ENCODE measurements around the gene SLC2A9.
A peak's percentile ranks its signal among the peaks of the same experiment; 100 is the strongest.

Gene SLC2A9

DNA sequence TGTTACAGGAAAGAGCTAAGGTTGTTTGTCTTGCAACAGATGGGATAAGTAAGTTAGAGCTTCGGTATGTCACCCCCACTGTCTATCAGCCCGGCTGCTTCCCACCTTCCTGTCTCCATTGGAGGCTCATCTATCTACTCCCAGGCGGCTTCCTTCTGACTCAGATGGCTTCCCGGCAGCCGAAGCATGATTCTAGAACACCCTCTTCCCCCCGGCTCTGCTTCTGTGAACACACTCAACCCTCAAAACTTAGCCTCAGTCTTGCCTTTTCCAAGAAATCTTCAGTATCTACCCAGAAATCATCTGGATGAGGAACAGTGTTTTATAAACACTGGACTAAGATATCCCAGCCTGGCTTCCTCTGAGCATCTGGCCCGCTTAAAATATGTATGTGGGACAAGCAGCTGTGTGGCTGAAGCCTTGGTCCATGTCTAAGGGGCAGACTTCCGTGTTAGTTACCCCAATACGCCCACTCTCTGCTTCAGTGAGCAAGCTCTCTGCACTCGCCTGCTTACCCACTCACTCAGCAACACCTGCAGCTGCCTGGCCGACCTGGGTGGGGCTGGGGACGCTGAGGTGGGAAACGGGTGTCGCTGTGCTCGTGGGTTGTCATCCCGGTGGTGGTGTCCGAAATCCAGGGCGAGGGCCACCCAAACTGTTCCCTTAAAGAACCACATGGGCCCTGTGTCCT lies 12.0 kb upstream of the SLC2A9 start:
- no peak overlapping the region for H2BK15ac ChIP-seq (replicated peaks; ENCODE audit: low read depth)
- no CpG with 5 or more reads among the region's 18 CpGs for WGBS (ENCODE audit: extremely low coverage, insufficient coverage, low lambda C conversion rate)
- H3K79me1 ChIP-seq (ENCODE audit: low read length): no peaks in the 10 kb centered on the region
- no peak overlapping the region for H3K4me3 ChIP-seq (ENCODE audit: low read length)
- no peaks in the 10 kb centered on the region for H3K27me3 ChIP-seq (ENCODE audit: insufficient read depth, low read length, poor library complexity)
- no peak overlapping the region for H2BK120ac ChIP-seq (ENCODE audit: low read depth, low read length)
- no peaks in the 10 kb centered on the region for H3K79me2 ChIP-seq (ENCODE audit: control insufficient read depth, insufficient read depth, low read length)
- no peak overlapping the region for H2BK5ac ChIP-seq (ENCODE audit: low read length)
- H3K36me3 ChIP-seq (ENCODE audit: control insufficient read depth, insufficient read depth, low read length): no peaks in the 10 kb centered on the region
- no peak overlapping the region for H3K18ac ChIP-seq (ENCODE audit: low read length)
- H4K5ac ChIP-seq (ENCODE audit: low read length): no peak overlapping the region
- H3K27ac ChIP-seq (ENCODE audit: low read depth, low read length): no peak overlapping the region
- no peak overlapping the region for H3K4ac ChIP-seq (ENCODE audit: low read depth, low read length)
- H3K4me1 ChIP-seq (ENCODE audit: control insufficient read depth, low read depth, low read length): no peaks in the 10 kb centered on the region
- no peak overlapping the region for H3K23ac ChIP-seq (ENCODE audit: low read length)
- H3K4me2 ChIP-seq (ENCODE audit: low read length): no peak overlapping the region
- H4K8ac ChIP-seq (ENCODE audit: low read depth, low read length): no peak overlapping the region
- no peak overlapping the region for H3K9ac ChIP-seq (ENCODE audit: low read length)
- peak overlapping the region; percentile 54 for H3K56ac ChIP-seq (ENCODE audit: low read length)
- DNase-seq: no peak
- H2AK5ac ChIP-seq (ENCODE audit: low read length): no peak overlapping the region

DNA sequence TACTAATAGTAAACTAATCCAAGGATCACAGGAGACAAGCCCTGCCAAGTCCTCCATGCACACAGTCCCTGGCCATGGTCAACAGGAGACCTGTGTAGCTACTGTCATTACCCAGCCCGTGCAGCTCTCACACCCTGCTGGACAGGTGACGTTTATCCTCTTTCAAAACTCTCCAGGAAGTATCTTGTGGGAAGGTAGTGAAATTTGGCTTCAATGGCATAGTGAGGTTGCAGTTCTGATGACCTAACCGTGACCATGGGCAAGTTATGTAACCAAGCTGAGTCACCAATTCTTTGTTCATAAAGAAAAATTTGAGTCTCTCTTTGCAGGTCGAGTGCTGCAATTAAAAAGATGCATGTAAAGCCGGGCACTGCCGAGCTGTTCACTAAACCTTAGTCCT lies 11.3 kb upstream of the SLC2A9 start:
- WGBS (ENCODE audit: extremely low coverage, insufficient coverage, low lambda C conversion rate): no CpG with 5 or more reads among the region's 6 CpGs
- Histone ChIP-seq H3K79me2 (ENCODE audit: control insufficient read depth, insufficient read depth, low read length) (no peaks in the 10 kb centered on the region), H3K4me3 (ENCODE audit: low read length) (no peak overlapping the region), H3K9ac (ENCODE audit: low read length) (no peak overlapping the region), H2AK5ac (ENCODE audit: low read length) (no peak overlapping the region), H2BK5ac (ENCODE audit: low read length) (no peak overlapping the region), H3K4me1 (ENCODE audit: control insufficient read depth, low read depth, low read length) (no peaks in the 10 kb centered on the region), H3K4me2 (ENCODE audit: low read length) (no peak overlapping the region), H3K79me1 (ENCODE audit: low read length) (no peaks in the 10 kb centered on the region), H4K8ac (ENCODE audit: low read depth, low read length) (no peak overlapping the region), H3K4ac (ENCODE audit: low read depth, low read length) (no peak overlapping the region), H3K23ac (ENCODE audit: low read length) (no peak overlapping the region), H3K18ac (ENCODE audit: low read length) (no peak overlapping the region), H3K27ac (ENCODE audit: low read depth, low read length) (no peak overlapping the region), H4K5ac (ENCODE audit: low read length) (no peak overlapping the region), H2BK120ac (ENCODE audit: low read depth, low read length) (no peak overlapping the region), H3K27me3 (ENCODE audit: insufficient read depth, low read length, poor library complexity) (no peaks in the 10 kb centered on the region), H2BK15ac (replicated peaks; ENCODE audit: low read depth) (no peak overlapping the region), H3K36me3 (ENCODE audit: control insufficient read depth, insufficient read depth, low read length) (no peaks in the 10 kb centered on the region), H3K56ac (ENCODE audit: low read length) (no peak overlapping the region)
- no peak for DNase-seq

DNA sequence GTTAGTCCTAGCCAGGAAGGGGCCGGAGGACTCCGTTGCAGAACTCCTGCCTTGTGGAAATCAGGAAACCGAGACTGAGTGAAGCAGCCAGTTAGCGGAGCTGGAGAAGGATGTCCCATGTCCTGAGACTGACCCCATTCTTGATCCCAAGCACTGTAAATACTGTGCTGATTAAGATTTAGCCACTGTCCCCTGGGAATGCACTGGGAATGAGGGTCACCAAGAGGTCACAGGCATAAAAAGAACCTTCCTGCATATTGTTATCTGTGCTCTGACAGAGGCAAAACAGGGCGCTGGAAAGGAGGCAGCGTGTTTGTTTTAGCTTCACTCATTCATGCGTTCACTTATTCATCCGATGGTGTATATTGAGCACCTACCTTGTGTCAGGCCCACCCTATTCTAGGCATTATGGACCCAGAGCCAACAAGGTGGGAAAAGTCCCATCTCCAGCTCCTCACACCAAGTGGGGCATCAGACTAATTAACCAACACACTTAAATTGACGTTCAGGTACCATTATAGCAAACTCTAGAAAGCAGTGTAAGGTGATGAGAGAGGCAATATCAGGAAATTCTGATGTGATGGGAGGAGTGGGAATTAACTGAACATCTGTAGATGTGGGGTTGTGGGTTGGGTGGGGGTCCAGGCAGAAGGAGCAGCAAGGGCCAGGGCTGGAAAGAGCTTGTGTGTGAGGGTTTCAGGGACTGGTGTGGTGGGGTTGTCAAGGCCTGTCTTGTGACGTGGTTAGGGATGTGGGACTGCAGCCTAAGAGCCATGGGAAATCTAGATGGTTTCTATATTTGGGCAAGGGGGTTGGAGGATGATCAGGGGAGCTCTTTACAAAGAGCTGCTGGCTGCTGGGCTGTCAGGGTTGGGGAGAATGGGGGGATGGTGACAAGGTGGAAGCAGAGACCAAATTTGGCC lies 10.6 kb upstream of the SLC2A9 start:
- DNase-seq: peak; percentile 55
- WGBS (ENCODE audit: extremely low coverage, insufficient coverage, low lambda C conversion rate): no CpG with 5 or more reads among the region's 10 CpGs
- Histone ChIP-seq H3K4me1 (ENCODE audit: control insufficient read depth, low read depth, low read length) (no peaks in the 10 kb centered on the region), H3K36me3 (ENCODE audit: control insufficient read depth, insufficient read depth, low read length) (no peaks in the 10 kb centered on the region), H3K4ac (ENCODE audit: low read depth, low read length) (no peak overlapping the region), H3K18ac (ENCODE audit: low read length) (no peak overlapping the region), H3K9ac (ENCODE audit: low read length) (no peak overlapping the region), H2BK15ac (replicated peaks; ENCODE audit: low read depth) (no peak overlapping the region), H3K4me3 (ENCODE audit: low read length) (no peak overlapping the region), H3K79me2 (ENCODE audit: control insufficient read depth, insufficient read depth, low read length) (no peaks in the 10 kb centered on the region), H3K56ac (ENCODE audit: low read length) (no peak overlapping the region), H3K4me2 (ENCODE audit: low read length) (no peak overlapping the region), H3K27me3 (ENCODE audit: insufficient read depth, low read length, poor library complexity) (no peaks in the 10 kb centered on the region), H2BK120ac (ENCODE audit: low read depth, low read length) (no peak overlapping the region), H2AK5ac (ENCODE audit: low read length) (no peak overlapping the region), H3K23ac (ENCODE audit: low read length) (no peak overlapping the region), H4K5ac (ENCODE audit: low read length) (no peak overlapping the region), H4K8ac (ENCODE audit: low read depth, low read length) (no peak overlapping the region), H3K79me1 (ENCODE audit: low read length) (no peaks in the 10 kb centered on the region), H3K27ac (ENCODE audit: low read depth, low read length) (no peak overlapping the region), H2BK5ac (ENCODE audit: low read length) (no peak overlapping the region)

DNA sequence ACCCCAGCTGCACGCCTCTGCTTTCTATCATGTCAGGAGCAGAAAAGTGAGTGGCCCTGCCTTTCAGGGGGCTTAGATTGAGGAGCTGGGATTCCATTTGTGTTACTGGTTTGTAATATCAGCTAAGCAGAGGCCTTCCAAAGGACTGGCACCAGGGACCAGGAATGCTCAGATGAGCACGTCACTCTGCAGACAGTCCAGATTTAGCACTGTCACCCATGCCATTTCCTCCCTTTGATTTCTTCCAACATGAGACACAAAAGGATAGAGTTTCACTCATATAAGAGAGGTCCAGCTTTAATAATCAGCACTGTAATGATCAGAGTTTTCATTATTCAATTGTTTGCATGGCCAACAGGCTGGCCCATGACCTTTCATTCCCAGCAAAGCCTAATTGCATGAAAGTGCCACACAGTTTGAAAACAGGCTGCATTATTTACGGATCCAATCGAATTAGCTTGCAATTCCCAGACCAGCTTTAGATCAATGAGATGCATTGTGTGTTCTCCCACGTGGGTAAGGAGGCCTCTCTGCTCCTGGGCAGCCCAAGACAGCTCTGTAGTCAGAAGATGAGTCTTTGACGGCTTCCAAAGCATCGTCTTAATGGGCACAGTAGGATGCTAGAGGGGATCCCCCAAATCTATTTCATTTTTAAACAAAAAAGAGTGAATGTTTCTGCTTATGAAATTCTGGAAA lies 9.8 kb upstream of the SLC2A9 start:
- Histone ChIP-seq H4K8ac (ENCODE audit: low read depth, low read length) (no peak overlapping the region), H3K79me2 (ENCODE audit: control insufficient read depth, insufficient read depth, low read length) (no peaks in the 10 kb centered on the region), H3K36me3 (ENCODE audit: control insufficient read depth, insufficient read depth, low read length) (no peaks in the 10 kb centered on the region), H3K4me3 (ENCODE audit: low read length) (no peak overlapping the region), H2BK120ac (ENCODE audit: low read depth, low read length) (no peak overlapping the region), H3K18ac (ENCODE audit: low read length) (no peak overlapping the region), H2BK5ac (ENCODE audit: low read length) (no peak overlapping the region), H2BK15ac (replicated peaks; ENCODE audit: low read depth) (no peak overlapping the region), H3K56ac (ENCODE audit: low read length) (no peak overlapping the region), H2AK5ac (ENCODE audit: low read length) (no peak overlapping the region), H3K9ac (ENCODE audit: low read length) (no peak overlapping the region), H3K27ac (ENCODE audit: low read depth, low read length) (no peak overlapping the region), H3K23ac (ENCODE audit: low read length) (no peak overlapping the region), H4K5ac (ENCODE audit: low read length) (no peak overlapping the region), H3K4me2 (ENCODE audit: low read length) (no peak overlapping the region), H3K4ac (ENCODE audit: low read depth, low read length) (no peak overlapping the region), H3K27me3 (ENCODE audit: insufficient read depth, low read length, poor library complexity) (no peaks in the 10 kb centered on the region), H3K4me1 (ENCODE audit: control insufficient read depth, low read depth, low read length) (no peaks in the 10 kb centered on the region), H3K79me1 (ENCODE audit: low read length) (no peaks in the 10 kb centered on the region)
- WGBS (ENCODE audit: extremely low coverage, insufficient coverage, low lambda C conversion rate): no CpG with 5 or more reads among the region's 7 CpGs
- no peak for DNase-seq

DNA sequence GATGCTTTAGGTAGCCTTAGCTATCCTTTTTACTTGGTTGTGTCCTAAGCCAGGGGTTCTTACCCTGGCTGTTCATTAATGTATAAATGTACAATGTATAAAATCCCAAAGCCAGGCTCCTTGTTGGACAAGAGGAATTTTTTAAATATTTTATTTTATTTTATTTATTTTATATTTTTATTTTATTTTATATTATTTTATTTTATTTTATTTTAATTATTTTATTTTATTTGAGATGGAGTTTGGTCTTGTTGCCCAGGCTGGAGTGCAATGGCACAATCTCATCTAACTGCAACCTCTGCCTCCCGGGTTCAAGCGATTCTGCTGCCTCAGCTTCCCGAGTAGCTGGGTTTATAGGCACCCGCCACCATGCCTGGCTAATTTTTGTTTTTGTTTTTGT lies 8.1 kb upstream of the SLC2A9 start:
- H4K5ac ChIP-seq (ENCODE audit: low read length): no peak overlapping the region
- no peak overlapping the region for H3K27ac ChIP-seq (ENCODE audit: low read depth, low read length)
- no peak overlapping the region for H3K9ac ChIP-seq (ENCODE audit: low read length)
- no peak overlapping the region for H3K4ac ChIP-seq (ENCODE audit: low read depth, low read length)
- no peaks in the 10 kb centered on the region for H3K27me3 ChIP-seq (ENCODE audit: insufficient read depth, low read length, poor library complexity)
- no peak overlapping the region for H3K23ac ChIP-seq (ENCODE audit: low read length)
- no peak overlapping the region for H3K56ac ChIP-seq (ENCODE audit: low read length)
- no peaks in the 10 kb centered on the region for H3K79me1 ChIP-seq (ENCODE audit: low read length)
- H3K79me2 ChIP-seq (ENCODE audit: control insufficient read depth, insufficient read depth, low read length): no peaks in the 10 kb centered on the region
- H2AK5ac ChIP-seq (ENCODE audit: low read length): no peak overlapping the region
- no peaks in the 10 kb centered on the region for H3K4me1 ChIP-seq (ENCODE audit: control insufficient read depth, low read depth, low read length)
- H3K36me3 ChIP-seq (ENCODE audit: control insufficient read depth, insufficient read depth, low read length): no peaks in the 10 kb centered on the region
- no peak overlapping the region for H2BK15ac ChIP-seq (replicated peaks; ENCODE audit: low read depth)
- DNase-seq: no peak
- no peak overlapping the region for H3K4me3 ChIP-seq (ENCODE audit: low read length)
- no peak overlapping the region for H4K8ac ChIP-seq (ENCODE audit: low read depth, low read length)
- no peak overlapping the region for H3K18ac ChIP-seq (ENCODE audit: low read length)
- H3K4me2 ChIP-seq (ENCODE audit: low read length): no peak overlapping the region
- H2BK5ac ChIP-seq (ENCODE audit: low read length): no peak overlapping the region
- WGBS (ENCODE audit: extremely low coverage, insufficient coverage, low lambda C conversion rate): no CpG with 5 or more reads among the region's 4 CpGs
- no peak overlapping the region for H2BK120ac ChIP-seq (ENCODE audit: low read depth, low read length)
